ENCODE results near the gene MADD.
A peak's percentile ranks its signal among the peaks of the same experiment; 100 is the strongest.

The MADD gene

DNA sequence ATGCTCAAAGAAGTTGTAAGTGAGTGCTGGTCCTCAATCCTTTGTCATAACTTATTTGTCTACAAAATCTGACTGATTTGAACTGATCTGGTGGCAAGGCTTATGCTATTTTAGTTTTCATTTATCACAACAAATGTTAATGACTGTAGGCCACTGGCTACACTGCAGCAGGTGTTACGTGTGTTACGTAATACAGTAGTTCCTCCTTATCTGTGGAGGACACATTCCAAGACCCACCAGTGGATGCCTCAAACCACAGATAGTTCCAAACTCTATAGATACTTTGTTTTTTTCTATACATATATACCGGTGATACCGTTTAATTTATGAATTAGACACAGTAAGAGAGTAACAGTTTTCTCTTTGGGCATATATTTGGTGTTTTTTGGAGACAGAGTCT, 7.0 kb downstream of the MADD start:
- no peak overlapping the region for H3K27ac Mint-ChIP-seq

DNA sequence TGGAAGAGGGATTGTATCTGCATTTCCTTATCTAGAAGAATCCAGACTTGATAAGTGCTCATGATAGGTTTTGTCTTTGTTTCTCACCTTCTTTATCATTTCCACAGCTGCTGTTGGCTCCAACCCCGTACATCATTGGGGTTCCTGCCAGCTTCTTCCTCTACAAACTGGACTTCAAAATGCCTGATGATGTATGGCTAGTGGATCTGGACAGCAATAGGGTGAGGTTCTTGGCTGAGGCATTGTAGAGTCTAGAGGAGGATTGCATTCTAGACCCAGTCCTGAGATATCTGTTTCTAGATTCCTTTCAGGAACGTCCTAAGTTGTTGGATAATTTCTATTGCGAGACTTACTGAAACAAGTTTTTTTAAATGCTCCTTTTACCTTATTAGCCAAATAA, 8.1 kb downstream of the MADD start:
- DNase-seq (no peak), ATAC-seq (no peak)
- Mint-ChIP-seq H3K4me3 (no peak overlapping the region), H3K27ac (no peak overlapping the region), H3K36me3 (ENCODE audit: low read depth) (peaks cover 49% of the 10 kb centered on the region), H3K4me1 (peaks cover 7% of the 10 kb centered on the region), H3K9me3 (no peaks in the 10 kb centered on the region), H3K27me3 (no peaks in the 10 kb centered on the region)

More for the DNA sequence above, 7.0 kb downstream of the MADD start:
- ATAC-seq (no peak), DNase-seq (no peak)
- H3K9me3 Mint-ChIP-seq, result no peaks in the 10 kb centered on the region
- H3K27me3 Mint-ChIP-seq, result no peaks in the 10 kb centered on the region
- H3K4me3 Mint-ChIP-seq, result no peak overlapping the region
- peaks cover 46% of the 10 kb centered on the region for H3K36me3 Mint-ChIP-seq (ENCODE audit: low read depth)
- H3K4me1 Mint-ChIP-seq, result peaks cover 18% of the 10 kb centered on the region

- DNase-seq, result no peak
- ATAC-seq, result no peak
- Mint-ChIP-seq H3K9me3 (no peaks in the 10 kb centered on the region), H3K36me3 (ENCODE audit: low read depth) (peaks cover 46% of the 10 kb centered on the region), H3K4me3 (no peak overlapping the region), H3K4me1 (peaks cover 4% of the 10 kb centered on the region), H3K27ac (no peak overlapping the region), H3K27me3 (no peaks in the 10 kb centered on the region)
These were observed 8.8 kb downstream of the MADD start for GRCh38 chr11:47278769-47279168.

GRCh38 chr11:47280099-47280498, 10.2 kb downstream of the MADD start:
- H3K27ac Mint-ChIP-seq, result no peak overlapping the region
- DNase-seq, result no peak

DNA sequence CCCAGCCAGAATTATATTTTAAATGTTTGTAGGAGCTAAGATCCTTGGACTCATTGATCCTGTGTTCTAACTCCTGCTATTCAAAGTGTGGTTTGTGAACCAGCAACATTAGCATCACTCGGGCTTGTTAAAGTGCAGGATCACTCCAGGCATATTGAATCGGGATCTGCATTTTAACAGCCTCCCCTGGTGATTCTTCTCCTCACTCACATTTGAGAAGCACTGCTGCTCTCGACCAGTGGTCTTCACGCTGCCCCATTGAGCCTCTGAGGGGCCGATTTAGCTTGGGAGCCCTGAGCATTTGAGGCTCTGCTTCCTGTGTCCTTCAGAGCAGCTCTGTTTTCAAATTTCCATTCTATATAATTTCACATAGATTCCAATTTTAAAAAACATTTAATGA, 10.9 kb downstream of the MADD start:
- Mint-ChIP-seq H3K4me1 (no peaks in the 10 kb centered on the region), H3K4me3 (no peak overlapping the region), H3K27me3 (no peaks in the 10 kb centered on the region), H3K9me3 (no peaks in the 10 kb centered on the region), H3K36me3 (ENCODE audit: low read depth) (peaks cover 49% of the 10 kb centered on the region), H3K27ac (no peak overlapping the region)
- no peak for ATAC-seq
- DNase-seq, result no peak

More at GRCh38 chr11:47280099-47280498, 10.2 kb downstream of the MADD start:
- H3K4me1 Mint-ChIP-seq, result no peaks in the 10 kb centered on the region
- H3K36me3 Mint-ChIP-seq (ENCODE audit: low read depth), result peaks cover 44% of the 10 kb centered on the region
- no peaks in the 10 kb centered on the region for H3K9me3 Mint-ChIP-seq
- no peak overlapping the region for H3K4me3 Mint-ChIP-seq
- no peak for ATAC-seq
- H3K27me3 Mint-ChIP-seq, result no peaks in the 10 kb centered on the region

DNA sequence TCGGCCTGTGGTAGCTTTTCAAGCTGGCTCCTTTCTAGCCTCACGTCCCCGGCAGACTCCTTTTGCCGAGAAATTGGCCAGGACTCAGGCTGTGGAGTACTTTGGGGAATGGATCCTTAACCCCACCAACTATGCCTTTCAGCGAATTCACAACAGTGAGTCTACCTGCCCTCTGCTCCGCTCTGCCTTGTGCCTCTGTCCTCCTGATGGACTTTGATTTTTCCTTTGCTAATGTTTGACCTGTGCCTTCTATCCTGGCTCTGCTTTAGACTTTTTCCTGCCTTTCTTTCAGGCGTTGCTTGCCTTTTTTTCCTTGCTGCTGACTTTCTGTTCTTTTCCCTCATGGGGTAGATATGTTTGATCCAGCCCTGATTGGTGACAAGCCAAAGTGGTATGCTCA, 12.5 kb downstream of the MADD start:
- H3K27me3 Mint-ChIP-seq, result no peaks in the 10 kb centered on the region

GRCh38 chr11:47284151-47284550, 14.2 kb downstream of the MADD start:
- Mint-ChIP-seq H3K9me3 (no peaks in the 10 kb centered on the region), H3K36me3 (ENCODE audit: low read depth) (peaks cover 45% of the 10 kb centered on the region), H3K4me3 (no peak overlapping the region), H3K27me3 (no peaks in the 10 kb centered on the region), H3K27ac (no peak overlapping the region), H3K4me1 (no peaks in the 10 kb centered on the region)
- DNase-seq (no peak), ATAC-seq (no peak)

More for the DNA sequence above, 12.5 kb downstream of the MADD start:
- H3K9me3 Mint-ChIP-seq, result no peaks in the 10 kb centered on the region
- ATAC-seq (no peak), DNase-seq (no peak)
- H3K4me3 Mint-ChIP-seq, result no peak overlapping the region
- peaks cover 43% of the 10 kb centered on the region for H3K36me3 Mint-ChIP-seq (ENCODE audit: low read depth)
- no peak overlapping the region for H3K27ac Mint-ChIP-seq
- no peaks in the 10 kb centered on the region for H3K4me1 Mint-ChIP-seq

DNA sequence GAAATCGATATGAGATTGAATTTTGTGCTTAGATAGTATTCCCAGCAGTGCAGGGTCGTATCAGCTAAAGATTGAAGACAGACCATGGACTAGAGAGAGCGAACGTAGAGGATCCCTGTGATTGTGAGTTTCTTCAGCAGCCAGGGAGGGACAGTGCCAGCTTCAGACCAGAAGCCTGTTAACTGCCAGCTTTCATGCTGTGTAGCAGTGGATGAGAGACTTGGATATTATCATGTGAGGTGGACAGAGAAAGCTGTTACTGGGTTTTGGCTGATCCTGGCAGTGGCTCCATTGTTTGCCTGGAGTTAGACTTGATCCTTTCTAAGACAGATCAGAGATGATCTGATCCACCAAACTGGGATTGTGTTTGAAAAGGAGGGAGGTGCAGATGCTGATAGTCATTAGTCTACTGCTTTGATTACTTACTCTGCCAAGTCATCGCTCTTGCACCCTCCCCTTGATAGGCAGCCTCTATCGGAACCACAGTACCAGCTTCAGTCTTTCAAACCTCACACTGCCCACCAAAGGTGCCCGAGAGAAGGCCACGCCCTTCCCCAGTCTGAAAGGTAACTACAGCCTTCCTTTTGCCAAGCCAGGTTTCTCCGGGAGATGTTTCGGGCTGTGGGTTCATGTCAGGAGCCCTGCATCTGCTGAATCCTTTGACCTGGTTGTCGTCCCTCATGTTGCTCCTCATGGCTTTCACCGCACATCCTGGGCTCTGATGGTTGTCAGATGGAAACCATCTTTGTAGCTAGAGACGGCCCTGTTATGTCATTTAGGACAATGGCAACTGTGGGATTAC, 16.2 kb downstream of the MADD start:
- Mint-ChIP-seq H3K9me3 (no peaks in the 10 kb centered on the region), H3K36me3 (ENCODE audit: low read depth) (peaks cover 58% of the 10 kb centered on the region), H3K27ac (no peak overlapping the region), H3K4me3 (no peak overlapping the region), H3K4me1 (no peaks in the 10 kb centered on the region), H3K27me3 (no peaks in the 10 kb centered on the region)
- DNase-seq (no peak), ATAC-seq (no peak)

DNA sequence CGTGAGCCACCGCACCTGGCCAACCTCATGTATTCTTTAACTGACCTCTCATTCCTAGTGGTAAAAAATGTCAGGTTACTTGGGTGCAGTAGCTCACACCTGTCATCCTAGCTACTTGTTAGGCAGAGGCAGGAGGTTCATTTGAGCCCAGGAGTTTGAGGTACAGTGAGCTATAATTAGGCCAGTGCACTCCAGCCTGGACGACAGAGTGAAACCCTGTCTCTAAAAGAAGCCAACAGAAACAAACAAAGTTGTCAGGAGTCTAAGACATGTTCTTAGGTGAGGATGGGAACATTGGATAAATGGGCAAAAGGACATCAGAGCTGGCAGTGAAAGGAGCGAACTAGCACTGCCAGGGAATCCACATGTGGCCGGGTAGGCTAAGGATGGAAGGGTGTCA, 18.1 kb downstream of the MADD start:
- ATAC-seq, result no peak
- Mint-ChIP-seq H3K4me3 (no peak overlapping the region), H3K9me3 (no peaks in the 10 kb centered on the region), H3K27ac (no peak overlapping the region), H3K27me3 (no peaks in the 10 kb centered on the region), H3K4me1 (no peaks in the 10 kb centered on the region), H3K36me3 (ENCODE audit: low read depth) (peaks cover 67% of the 10 kb centered on the region)
- no peak for DNase-seq

DNA sequence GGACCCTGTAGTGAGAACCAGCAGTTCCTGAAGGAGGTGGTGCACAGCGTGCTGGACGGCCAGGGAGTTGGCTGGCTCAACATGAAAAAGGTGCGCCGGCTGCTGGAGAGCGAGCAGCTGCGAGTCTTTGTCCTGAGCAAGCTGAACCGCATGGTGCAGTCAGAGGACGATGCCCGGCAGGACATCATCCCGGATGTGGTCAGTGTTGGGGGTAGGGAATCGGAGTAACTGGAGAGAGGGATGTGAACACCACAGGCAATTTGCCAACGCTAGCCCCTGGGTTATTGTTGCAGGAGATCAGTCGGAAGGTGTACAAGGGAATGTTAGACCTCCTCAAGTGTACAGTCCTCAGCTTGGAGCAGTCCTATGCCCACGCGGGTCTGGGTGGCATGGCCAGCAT, 19.9 kb downstream of the MADD start:
- Mint-ChIP-seq H3K4me3 (no peak overlapping the region), H3K4me1 (no peaks in the 10 kb centered on the region), H3K9me3 (no peaks in the 10 kb centered on the region), H3K27me3 (no peaks in the 10 kb centered on the region), H3K27ac (no peak overlapping the region), H3K36me3 (ENCODE audit: low read depth) (peaks cover 65% of the 10 kb centered on the region)
- no peak for DNase-seq
- no peak for ATAC-seq

GRCh38 chr11:47295385-47295784, 25.5 kb downstream of the MADD start:
- H3K36me3 Mint-ChIP-seq (ENCODE audit: low read depth), result peaks cover 67% of the 10 kb centered on the region
- H3K9me3 Mint-ChIP-seq, result no peaks in the 10 kb centered on the region
- H3K27me3 Mint-ChIP-seq, result no peaks in the 10 kb centered on the region
- no peak for ATAC-seq
- no peaks in the 10 kb centered on the region for H3K4me1 Mint-ChIP-seq
- no peak for DNase-seq
- H3K27ac Mint-ChIP-seq, result peak overlapping the region; percentile 25
- H3K4me3 Mint-ChIP-seq, result no peak overlapping the region

DNA sequence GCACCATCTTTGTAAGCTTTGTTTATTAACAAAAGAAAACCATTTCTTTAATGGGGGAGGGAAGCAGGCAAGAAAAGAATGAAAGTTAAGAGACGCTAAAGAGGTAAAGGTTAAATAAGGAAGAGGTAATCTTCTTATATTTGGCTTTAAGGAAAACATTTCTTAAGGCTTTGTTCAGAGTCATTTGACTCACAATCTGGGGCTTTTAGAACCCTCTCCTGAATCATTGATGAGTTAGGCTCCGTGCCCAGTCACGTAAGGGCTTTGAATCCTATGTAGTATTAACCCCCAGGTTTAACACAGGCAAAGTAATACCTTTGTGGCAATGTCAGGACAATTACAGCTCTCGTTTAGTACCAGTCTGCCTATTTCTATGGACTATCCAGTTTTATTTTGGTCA, 26.1 kb downstream of the MADD start:
- Mint-ChIP-seq H3K4me1 (peaks cover 2% of the 10 kb centered on the region), H3K9me3 (no peaks in the 10 kb centered on the region), H3K4me3 (no peak overlapping the region), H3K36me3 (ENCODE audit: low read depth) (peaks cover 66% of the 10 kb centered on the region), H3K27ac (peak overlapping the region; percentile 25), H3K27me3 (no peaks in the 10 kb centered on the region)
- ATAC-seq (no peak), DNase-seq (no peak)

DNA sequence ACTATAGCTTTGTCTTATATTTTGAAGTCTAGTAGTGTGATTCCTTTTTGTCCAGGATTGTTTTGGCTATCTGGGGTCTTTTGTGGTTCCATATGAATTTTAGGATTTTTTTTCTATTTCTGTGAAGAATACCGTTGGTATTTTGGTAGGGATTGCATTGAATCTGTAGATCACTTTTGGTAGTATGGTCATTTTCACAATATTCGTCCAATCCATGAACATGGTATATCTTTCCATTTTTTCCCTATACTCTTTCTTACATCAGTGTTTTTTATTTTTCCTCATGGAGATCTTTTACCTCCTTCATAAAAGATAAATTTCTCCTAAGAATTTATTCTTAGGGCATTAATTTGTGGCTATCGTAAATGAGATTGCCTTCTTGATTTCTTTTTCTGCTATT, 29.1 kb downstream of the MADD start:
- ATAC-seq, result no peak
- H3K4me3 Mint-ChIP-seq, result no peak overlapping the region
- no peaks in the 10 kb centered on the region for H3K27me3 Mint-ChIP-seq
- no peak for DNase-seq
- H3K4me1 Mint-ChIP-seq, result peaks cover 8% of the 10 kb centered on the region
- peaks cover 70% of the 10 kb centered on the region for H3K36me3 Mint-ChIP-seq (ENCODE audit: low read depth)
- no peak overlapping the region for H3K27ac Mint-ChIP-seq
- peaks cover 7% of the 10 kb centered on the region for H3K9me3 Mint-ChIP-seq

- Mint-ChIP-seq H3K9me3 (peaks cover 7% of the 10 kb centered on the region), H3K27me3 (no peaks in the 10 kb centered on the region), H3K36me3 (ENCODE audit: low read depth) (peaks cover 66% of the 10 kb centered on the region), H3K27ac (peak overlapping the region; percentile 32), H3K4me3 (no peak overlapping the region), H3K4me1 (peaks cover 8% of the 10 kb centered on the region)
- ATAC-seq, result no peak
- DNase-seq, result no peak
These were observed 32.9 kb downstream of the MADD start for GRCh38 chr11:47302853-47303252.

DNA sequence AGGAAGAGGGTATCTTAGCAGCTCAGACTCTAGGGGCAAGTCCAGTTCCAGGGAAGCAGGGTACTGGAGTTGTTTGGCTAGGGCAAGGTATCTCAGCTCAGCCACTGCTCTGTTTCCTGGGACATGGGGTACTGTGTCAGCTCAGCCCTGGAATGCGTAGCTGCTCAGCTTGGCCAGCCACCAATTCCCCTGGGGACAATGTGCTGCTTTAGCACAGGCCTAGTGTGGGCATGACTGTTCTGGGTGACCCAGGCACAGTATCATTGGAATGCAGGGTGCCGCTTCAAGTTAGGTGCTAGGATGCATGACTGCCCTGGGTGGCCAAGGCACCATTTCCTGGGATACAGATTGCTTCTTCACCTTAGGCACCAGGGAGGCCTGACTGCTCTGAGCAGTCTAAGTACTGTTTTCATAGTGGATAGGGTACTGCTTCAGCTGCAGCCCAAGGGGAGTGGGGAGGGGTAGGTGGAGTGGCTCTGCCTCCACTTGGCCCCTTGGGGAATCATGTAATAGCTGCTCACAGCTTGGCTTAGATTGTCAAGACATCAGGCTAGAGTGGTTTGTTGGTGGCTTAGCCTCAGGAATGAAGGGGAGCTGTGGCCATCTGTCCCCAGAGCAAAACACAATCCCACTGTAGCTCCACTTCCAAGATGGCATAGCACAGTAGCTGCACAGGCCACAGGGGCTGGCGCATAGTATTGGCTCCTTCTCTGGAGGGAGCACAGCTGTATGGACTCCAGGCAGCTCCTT, 36.0 kb downstream of the MADD start:
- no peak for ATAC-seq
- peaks cover 51% of the 10 kb centered on the region for H3K36me3 Mint-ChIP-seq (ENCODE audit: low read depth)

More for the DNA sequence above, 36.0 kb downstream of the MADD start:
- no peak for DNase-seq
- no peaks in the 10 kb centered on the region for H3K27me3 Mint-ChIP-seq
- peaks cover 7% of the 10 kb centered on the region for H3K9me3 Mint-ChIP-seq
- no peak overlapping the region for H3K4me3 Mint-ChIP-seq
- no peak overlapping the region for H3K27ac Mint-ChIP-seq
- H3K4me1 Mint-ChIP-seq, result peaks cover 6% of the 10 kb centered on the region
